ENCODE results near the gene SLC4A4.
A peak's percentile ranks its signal among the peaks of the same experiment; 100 is the strongest.

Gene SLC4A4

DNA sequence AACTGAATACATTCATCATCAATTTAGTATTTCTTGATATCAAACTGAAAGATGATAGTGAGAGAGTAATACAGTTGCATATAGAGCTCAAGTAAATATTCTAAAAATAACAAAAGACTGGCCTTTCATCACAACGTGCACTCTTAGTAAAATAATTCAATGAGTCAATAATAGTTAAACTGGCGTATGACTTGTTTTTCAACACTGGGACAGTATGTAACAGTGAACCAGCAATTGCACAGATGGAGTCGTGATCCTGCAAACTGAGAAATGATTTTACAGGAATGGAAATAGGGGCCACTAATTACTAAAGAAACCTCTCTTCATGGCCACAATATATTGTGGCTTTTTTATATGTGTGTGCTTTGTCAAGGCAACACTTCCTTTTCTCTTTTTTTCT, 137.4 kb downstream of the SLC4A4 start:
- TF ChIP-seq, protein P1, sequence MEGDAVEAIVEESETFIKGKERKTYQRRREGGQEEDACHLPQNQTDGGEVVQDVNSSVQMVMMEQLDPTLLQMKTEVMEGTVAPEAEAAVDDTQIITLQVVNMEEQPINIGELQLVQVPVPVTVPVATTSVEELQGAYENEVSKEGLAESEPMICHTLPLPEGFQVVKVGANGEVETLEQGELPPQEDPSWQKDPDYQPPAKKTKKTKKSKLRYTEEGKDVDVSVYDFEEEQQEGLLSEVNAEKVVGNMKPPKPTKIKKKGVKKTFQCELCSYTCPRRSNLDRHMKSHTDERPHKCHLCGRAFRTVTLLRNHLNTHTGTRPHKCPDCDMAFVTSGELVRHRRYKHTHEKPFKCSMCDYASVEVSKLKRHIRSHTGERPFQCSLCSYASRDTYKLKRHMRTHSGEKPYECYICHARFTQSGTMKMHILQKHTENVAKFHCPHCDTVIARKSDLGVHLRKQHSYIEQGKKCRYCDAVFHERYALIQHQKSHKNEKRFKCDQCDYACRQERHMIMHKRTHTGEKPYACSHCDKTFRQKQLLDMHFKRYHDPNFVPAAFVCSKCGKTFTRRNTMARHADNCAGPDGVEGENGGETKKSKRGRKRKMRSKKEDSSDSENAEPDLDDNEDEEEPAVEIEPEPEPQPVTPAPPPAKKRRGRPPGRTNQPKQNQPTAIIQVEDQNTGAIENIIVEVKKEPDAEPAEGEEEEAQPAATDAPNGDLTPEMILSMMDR (IDR thresholded peaks at IDR 0.05), result no peak
- no peak for TF ChIP-seq ZFX (IDR thresholded peaks at IDR 0.05; ENCODE audit: borderline replicate concordance)
- no peak overlapping the region for H3K27ac ChIP-seq

DNA sequence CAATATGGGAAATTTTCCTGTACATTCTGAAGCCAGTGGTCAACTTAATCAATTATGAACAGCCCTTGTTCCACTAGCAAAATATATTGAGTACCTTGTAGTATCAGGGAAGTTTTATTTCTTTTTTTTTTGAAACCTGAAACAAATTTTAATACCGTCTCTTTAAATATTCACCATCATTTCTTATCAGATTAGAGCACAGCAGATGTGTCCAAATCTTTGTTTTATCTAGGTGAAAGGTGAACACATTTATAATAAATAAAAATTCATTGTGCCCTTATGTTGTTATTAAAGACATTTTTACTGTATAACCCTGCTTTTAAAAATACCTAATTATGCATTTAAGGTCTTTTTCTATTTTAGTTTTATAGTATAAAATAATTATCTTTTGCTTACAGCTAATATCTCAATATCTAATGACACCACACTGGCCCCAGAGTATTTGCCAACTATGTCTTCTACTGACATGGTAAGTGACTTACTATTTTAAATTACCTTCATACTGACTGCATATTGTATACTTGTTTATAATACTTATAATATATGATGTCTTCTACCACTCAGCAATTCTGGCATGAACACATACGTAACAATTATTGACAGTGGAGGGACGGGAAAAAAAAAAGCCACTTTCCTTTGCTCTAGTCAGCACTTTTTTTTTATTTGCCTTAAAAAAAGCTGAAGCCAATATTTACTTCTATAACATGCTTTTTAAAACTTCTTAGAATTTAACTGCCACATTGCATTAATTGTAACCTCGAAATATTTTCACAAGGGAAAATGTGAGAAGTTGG, 147.9 kb downstream of the SLC4A4 start:
- TF ChIP-seq ZFX (IDR thresholded peaks at IDR 0.05; ENCODE audit: borderline replicate concordance), result no peak
- peak overlapping the region; percentile 17 for H3K27ac ChIP-seq

DNA sequence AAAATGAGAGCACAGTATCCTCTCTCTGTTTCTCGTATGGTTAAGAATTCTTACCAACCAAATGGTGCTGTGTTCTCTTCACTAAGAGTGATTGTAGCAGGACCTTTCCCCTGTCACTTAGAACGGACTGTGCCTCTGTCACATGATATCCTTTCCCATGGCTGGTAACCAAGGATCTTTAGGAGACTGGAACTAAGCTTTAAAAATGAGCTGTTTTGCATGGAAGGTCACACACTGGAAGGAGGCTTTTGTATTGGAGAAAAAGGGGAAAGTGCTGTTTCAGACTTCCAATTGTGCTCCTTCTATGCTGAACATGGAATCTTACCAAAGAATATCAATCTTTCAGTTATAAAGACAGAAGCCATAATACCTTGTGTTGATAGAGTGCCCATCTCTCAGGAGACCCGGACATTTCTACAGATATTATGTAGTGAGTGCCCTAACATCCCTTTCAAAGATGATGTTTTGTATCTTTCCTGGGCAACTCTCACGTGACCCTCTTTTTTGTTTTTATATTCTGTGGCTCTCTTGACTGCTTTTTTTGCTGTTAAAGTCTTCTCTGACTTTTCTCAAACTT, 148.6 kb downstream of the SLC4A4 start:
- H3K27ac ChIP-seq, result peak overlapping the region; percentile 17

DNA sequence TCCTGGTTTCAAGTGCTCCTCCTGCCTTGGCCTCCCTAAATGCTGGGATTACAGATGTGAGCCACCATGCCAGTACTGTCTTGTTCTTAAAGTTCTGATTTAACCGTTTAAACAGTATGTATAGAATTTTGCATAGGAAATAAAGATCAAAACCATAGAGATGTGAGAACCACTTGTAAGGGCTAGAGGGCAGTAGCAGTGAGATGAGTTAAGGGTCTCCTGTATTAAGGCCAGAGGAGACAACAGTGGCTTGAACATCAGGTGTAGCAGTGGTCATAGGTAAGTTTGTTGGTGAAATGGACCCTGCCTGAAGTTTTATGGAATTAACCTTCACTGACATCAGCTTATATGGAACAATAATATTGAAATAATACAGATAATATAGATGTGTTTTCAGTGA, 155.7 kb downstream of the SLC4A4 start:
- no peak for TF ChIP-seq ZFX (IDR thresholded peaks at IDR 0.05; ENCODE audit: borderline replicate concordance)
- TF ChIP-seq, protein P1 (IDR thresholded peaks at IDR 0.05), result no peak
- no peak overlapping the region for H3K27ac ChIP-seq

More for the DNA sequence above, 148.6 kb downstream of the SLC4A4 start:
- TF ChIP-seq, protein P1 (IDR thresholded peaks at IDR 0.05), result no peak

DNA sequence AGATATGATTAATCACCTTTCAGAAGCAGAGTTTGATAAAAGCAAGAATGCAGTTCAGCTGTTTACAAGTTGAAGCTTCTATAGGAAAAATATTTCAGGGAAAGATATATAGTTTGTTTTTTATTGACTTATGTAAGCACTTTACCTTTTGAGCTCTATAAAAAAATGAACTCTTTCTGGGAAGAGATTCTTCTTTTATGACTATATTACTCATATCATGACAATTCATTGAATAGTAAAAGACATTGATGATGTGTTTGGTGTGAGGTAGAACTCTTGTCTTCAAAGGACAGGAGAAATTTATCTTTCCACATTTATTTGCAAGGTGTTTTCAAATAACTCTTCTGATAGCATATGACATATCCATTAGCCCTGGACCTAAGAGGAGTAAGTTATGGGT, 156.6 kb downstream of the SLC4A4 start:
- no peak overlapping the region for H3K27ac ChIP-seq
- no peak for TF ChIP-seq ZFX (IDR thresholded peaks at IDR 0.05; ENCODE audit: borderline replicate concordance)
- TF ChIP-seq, protein P1 (IDR thresholded peaks at IDR 0.05), result no peak

DNA sequence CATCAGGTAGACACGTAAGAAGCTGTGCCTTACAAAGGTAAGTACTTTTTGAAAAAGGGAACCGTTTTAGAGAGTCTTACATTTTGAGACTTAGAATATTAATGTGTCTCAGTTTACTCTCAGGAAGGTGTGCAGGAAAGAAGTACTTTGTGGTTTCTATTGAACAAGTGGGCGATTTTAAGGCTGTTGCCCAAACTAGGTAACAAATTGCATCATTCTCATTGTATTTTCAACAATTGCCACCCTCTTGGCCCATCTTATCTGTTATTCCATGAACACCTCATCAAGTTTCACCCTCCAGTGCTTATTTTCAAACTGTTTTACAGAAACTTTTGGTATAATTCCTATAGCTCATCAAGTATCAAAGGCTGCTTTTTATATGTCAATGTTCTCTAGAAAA, 158.3 kb downstream of the SLC4A4 start:
- no peak for TF ChIP-seq ZFX (IDR thresholded peaks at IDR 0.05; ENCODE audit: borderline replicate concordance)
- TF ChIP-seq, protein P1 (IDR thresholded peaks at IDR 0.05), result no peak
- no peak overlapping the region for H3K27ac ChIP-seq

DNA sequence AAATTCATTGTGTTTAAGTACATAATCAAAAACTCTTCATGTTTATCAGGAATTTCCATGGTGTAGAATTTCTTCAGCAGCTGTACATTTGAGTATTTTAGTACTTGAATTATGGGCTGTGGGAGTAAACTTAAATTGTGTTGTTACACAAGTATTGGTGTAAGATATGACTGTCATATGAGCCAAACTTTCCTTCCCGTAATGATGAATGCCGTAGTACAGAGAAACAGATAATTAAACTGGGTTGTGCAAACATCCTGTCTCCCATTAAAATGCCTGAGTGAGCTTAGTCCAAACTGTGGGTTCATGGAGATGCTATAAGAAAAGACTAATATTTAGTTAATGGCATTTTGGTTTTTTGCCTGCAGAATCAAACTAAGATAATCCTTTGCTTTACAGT, 159.2 kb downstream of the SLC4A4 start:
- no peak overlapping the region for H3K27ac ChIP-seq
- TF ChIP-seq, protein P1 (IDR thresholded peaks at IDR 0.05), result no peak
- TF ChIP-seq ZFX (IDR thresholded peaks at IDR 0.05; ENCODE audit: borderline replicate concordance), result no peak

Measured in 22Rv1 (cell line).